Esophagus (tissue), 2 donors: ENCODE results near the gene DISC1. TPM values are rescaled to one million over a fixed set of nuclear protein-coding genes. Genes with fewer than 3 reads are reported as not detected.

Experiments used
- H3K27ac ChIP-seq, 2 donors: one replicate each; pipeline ENCODE4 v1.5.1; 2013; ENCODE audit warnings: low read depth in 2 of 2, mild to moderate bottlenecking in 2 of 2, inconsistent platforms in 1 of 2, low read length in 1 of 2, moderate library complexity in 1 of 2
- H3K27me3 ChIP-seq, 2 donors: one replicate each; pipeline ENCODE4 v1.6.1; 2013; ENCODE audit warnings: low read length in 2 of 2, control low read depth in 1 of 2, mild to moderate bottlenecking in 1 of 2; ENCODE audit not compliant: insufficient read depth in 2 of 2, control insufficient read depth in 1 of 2
- H3K36me3 ChIP-seq, 2 donors: one replicate each; pipeline ENCODE4 v1.6.1; 2013; ENCODE audit warnings: low read length in 1 of 2; ENCODE audit not compliant: control insufficient read depth in 2 of 2, insufficient read depth in 2 of 2
- H3K4me1 ChIP-seq, 2 donors: one replicate each; pipeline ENCODE4 v1.6.1; 2013; ENCODE audit warnings: low read length in 1 of 2; ENCODE audit not compliant: control insufficient read depth in 2 of 2, insufficient read depth in 2 of 2
- H3K4me3 ChIP-seq, 2 donors: one replicate each; pipeline ENCODE4 v1.5.1; 2013; ENCODE audit warnings: low read length in 2 of 2, mild to moderate bottlenecking in 2 of 2, low read depth in 1 of 2, moderate library complexity in 1 of 2
- H3K9me3 ChIP-seq, 2 donors: one replicate each; pipeline ENCODE4 v1.6.1; 2013; ENCODE audit warnings: mild to moderate bottlenecking in 2 of 2, low read depth in 1 of 2, low read length in 1 of 2, moderate library complexity in 1 of 2; ENCODE audit not compliant: control insufficient read depth in 2 of 2, insufficient read depth in 1 of 2
- WGBS, 2 donors: extraction: QIAGEN DNeasy Blood & Tissue Kit; methylation state at CpG; one replicate each; pipeline ENCODE4 v1.1.7; 2013; 5-methylcytosine and 5-hydroxymethylcytosine counted together
- polyA plus RNA-seq, 2 donors: library from polyadenylated mRNA; stranded (reverse); fragments of 200-250 nt; gene quantifications; one replicate each; pipeline ENCODE4 v1.2.3, GENCODE V29; 2013
- donor health status: healthy with polysubstance abuse.
- donor health status: Bipolar disorder and iron deficiency.

The DISC1 gene
- polyA plus RNA-seq, 2 donors = 0.41 to 0.79 TPM

GRCh38 chr1:231701306-231701705 is 74.7 kb downstream of the DISC1 start:
- Histone ChIP-seq H3K4me3 (no peak overlapping the region), H3K4me1 (no peaks in the 10 kb centered on the region), H3K36me3 (no peaks in the 10 kb centered on the region), H3K27ac (no peak overlapping the region), H3K9me3 (no peaks in the 10 kb centered on the region), H3K27me3 (no peaks in the 10 kb centered on the region)

- Histone ChIP-seq H3K9me3 (no peaks in the 10 kb centered on the region), H3K4me1 (no peaks in the 10 kb centered on the region), H3K36me3 (no peaks in the 10 kb centered on the region), H3K27me3 (no peaks in the 10 kb centered on the region), H3K27ac (no peak overlapping the region), H3K4me3 (no peak overlapping the region)
- WGBS, 2 donors = 72 to 94% methylated on average over 1 of the region's 1 CpG
Measured at GRCh38 chr1:231702331-231702730, 75.7 kb downstream of the DISC1 start.

- Histone ChIP-seq H3K4me1 (no peaks in the 10 kb centered on the region), H3K36me3 (no peaks in the 10 kb centered on the region), H3K4me3 (no peak overlapping the region), H3K27ac (no peak overlapping the region), H3K27me3 (no peaks in the 10 kb centered on the region), H3K9me3 (no peaks in the 10 kb centered on the region)
- 82 to 97% methylated on average over 1 of the region's 1 CpG for WGBS, 2 donors
Measured at GRCh38 chr1:231702804-231703203, 76.2 kb downstream of the DISC1 start.

DNA sequence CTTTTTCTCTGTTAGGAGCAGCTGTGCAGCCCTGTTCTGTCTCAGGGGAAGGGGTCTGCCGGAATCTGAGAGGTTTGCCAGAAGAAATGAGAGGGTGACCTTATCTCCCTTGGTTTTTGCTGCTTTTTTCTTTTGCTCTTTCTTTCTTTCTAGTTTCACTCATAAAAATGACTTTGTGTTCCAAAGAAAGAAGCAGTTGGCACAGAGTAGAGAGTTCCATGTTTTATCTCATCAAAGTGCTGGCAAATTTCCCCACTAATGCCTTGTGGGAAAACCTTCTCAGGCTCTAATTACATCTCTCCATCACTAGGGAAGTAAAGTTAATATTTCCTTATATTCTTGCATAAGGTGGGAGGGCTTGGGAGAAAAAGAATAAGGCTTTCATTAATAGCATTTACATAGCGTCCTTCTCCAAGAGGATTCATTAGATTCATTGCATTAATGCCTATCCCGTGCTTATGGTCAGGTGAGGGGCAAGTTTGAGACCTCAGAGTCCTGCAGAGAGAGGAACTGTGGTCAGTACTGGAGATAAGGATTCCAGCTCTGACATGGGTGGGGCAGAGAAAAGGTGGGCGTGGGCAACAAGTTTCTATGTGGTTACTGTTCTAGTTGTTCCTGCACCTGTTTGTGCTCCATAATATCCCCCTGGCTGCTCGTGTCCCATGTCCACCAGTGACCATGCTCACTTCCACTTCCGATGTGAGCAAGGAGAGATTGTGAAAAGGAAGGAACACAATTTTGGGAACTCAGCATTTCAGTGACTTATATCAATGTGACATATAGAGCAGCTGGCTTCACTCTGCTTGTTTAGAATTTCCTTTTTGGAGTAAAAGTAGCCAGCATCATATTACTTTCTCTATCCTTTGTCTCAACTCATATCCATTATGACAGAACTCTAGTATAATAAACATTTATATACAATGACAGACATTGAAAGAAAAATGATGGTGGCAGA is 79.5 kb downstream of the DISC1 start:
- 76% methylated on average over 6 of the region's 6 CpGs for WGBS, 2 donors
- Histone ChIP-seq H3K27me3 (no peaks in the 10 kb centered on the region), H3K4me1 (no peaks in the 10 kb centered on the region), H3K4me3 (no peak overlapping the region), H3K27ac (no peak overlapping the region), H3K9me3 (no peaks in the 10 kb centered on the region), H3K36me3 (no peaks in the 10 kb centered on the region)

DNA sequence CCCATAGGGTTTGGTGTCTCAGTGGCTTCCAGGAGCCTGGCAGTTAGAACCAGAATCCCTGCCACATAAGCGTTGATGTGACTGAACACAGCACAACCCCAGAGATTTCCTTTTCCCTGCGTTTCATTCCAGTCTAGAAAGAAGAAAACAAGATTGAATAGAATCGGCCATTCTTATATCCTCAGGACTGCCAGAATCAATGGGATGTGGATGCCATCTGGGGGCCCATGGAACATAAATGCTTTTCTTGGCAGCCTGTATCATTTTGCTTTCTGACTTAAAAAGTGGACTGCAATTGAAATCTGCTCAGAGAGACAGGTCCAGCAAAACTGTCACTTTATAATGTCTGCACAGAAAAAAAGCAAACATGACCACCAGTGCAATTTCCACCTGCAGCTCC is 80.3 kb downstream of the DISC1 start:
- no peak overlapping the region for H3K27ac ChIP-seq
- no peaks in the 10 kb centered on the region for H3K27me3 ChIP-seq
- H3K4me1 ChIP-seq = no peaks in the 10 kb centered on the region
- H3K36me3 ChIP-seq = no peaks in the 10 kb centered on the region
- WGBS, 2 donors = 74 to 82% methylated on average over 3 of the region's 3 CpGs
- H3K4me3 ChIP-seq = no peak overlapping the region
- no peaks in the 10 kb centered on the region for H3K9me3 ChIP-seq

DNA sequence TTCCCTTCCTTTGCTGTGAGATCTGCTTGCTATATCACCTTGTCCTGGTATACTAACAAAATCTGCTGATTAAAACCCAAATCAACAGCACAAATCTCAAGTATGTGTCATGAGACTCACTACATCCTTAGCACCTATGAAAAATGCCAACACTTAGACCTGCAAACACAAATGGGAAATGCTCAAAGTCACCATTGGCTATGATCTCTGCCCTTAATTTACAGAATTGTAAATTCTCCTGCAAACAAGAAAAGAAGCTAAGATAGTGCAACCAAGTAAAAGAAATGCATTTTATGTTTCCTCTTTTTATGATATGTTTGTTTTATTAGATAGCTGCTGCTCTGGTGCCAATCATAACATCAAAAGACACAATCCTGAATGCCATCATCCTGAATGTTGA is 80.8 kb downstream of the DISC1 start:
- Histone ChIP-seq H3K27ac (no peak overlapping the region), H3K27me3 (no peaks in the 10 kb centered on the region), H3K9me3 (no peaks in the 10 kb centered on the region), H3K4me1 (no peaks in the 10 kb centered on the region), H3K4me3 (no peak overlapping the region), H3K36me3 (no peaks in the 10 kb centered on the region)

DNA sequence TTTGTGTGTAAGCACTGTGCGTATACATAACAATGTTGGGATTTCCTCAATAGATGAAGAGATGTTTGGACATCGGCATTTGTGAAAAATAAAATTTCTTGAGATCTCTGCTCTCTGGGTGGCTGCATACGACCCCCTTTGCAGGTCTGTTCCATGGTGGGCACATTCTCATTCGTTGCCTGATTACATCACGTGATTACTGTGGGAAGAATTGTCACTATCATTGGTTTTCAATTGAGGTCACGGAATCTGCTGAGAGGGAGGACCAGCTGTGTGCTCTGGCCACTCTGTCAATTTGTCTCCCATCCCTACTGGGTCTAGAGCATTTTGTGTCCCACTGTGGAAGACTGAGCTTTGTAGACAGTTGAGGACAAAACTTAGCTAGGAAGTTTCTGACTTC is 81.8 kb downstream of the DISC1 start:
- no peaks in the 10 kb centered on the region for H3K36me3 ChIP-seq

DNA sequence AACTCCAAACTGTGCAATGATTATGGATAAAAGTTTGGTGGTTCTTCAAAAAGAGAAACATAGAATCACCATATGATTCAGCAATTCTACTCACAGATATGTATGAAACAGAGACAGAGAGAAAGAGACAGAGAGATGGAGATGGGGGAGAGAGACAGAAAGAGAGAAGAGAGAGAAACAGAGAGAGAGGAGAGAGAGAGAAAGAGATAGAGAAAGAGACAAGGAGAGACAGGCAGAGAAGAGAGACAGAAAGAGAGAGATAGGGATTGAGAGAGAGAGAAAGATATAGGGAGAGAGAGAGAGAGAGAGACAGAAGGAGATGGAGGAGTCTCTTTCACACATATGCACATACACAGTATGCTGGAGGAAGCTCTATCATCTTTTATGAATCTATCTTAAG is 87.8 kb downstream of the DISC1 start:
- Histone ChIP-seq H3K9me3 (no peaks in the 10 kb centered on the region), H3K27me3 (no peaks in the 10 kb centered on the region), H3K36me3 (no peaks in the 10 kb centered on the region), H3K27ac (no peak overlapping the region), H3K4me1 (no peaks in the 10 kb centered on the region), H3K4me3 (no peak overlapping the region)

More for the DNA sequence above, 81.8 kb downstream of the DISC1 start:
- Histone ChIP-seq H3K4me3 (no peak overlapping the region), H3K27me3 (no peaks in the 10 kb centered on the region), H3K4me1 (no peaks in the 10 kb centered on the region), H3K27ac (no peak overlapping the region), H3K9me3 (no peaks in the 10 kb centered on the region)
- 92 to 96% methylated on average over 6 of the region's 6 CpGs for WGBS, 2 donors

- Histone ChIP-seq H3K27ac (no peak overlapping the region), H3K9me3 (no peaks in the 10 kb centered on the region), H3K36me3 (no peaks in the 10 kb centered on the region), H3K27me3 (no peaks in the 10 kb centered on the region), H3K4me3 (no peak overlapping the region), H3K4me1 (no peaks in the 10 kb centered on the region)
- WGBS, 2 donors = 71 to 77% methylated on average over 8 of the region's 8 CpGs
Measured at GRCh38 chr1:231715816-231716722, 89.5 kb downstream of the DISC1 start.
